ENCODE results near the gene GLYR1.
A peak's percentile ranks its signal among the peaks of the same experiment; 100 is the strongest.

GLYR1 gene

GRCh38 chr16:4806280-4806679 lies 40.8 kb downstream of the GLYR1 start:
- DNase-seq (ENCODE audit: low read depth in 2 of 2): no peak

GRCh38 chr16:4805231-4805630 lies 41.9 kb downstream of the GLYR1 start:
- DNase-seq (ENCODE audit: low read depth in 2 of 2): no peak

- no peak for DNase-seq (ENCODE audit: low read depth in 2 of 2)
These were observed 43.0 kb downstream of the GLYR1 start for GRCh38 chr16:4803898-4804762.

- no peak for DNase-seq (ENCODE audit: low read depth in 2 of 2)
These were observed 43.7 kb downstream of the GLYR1 start for GRCh38 chr16:4803401-4803844.

GRCh38 chr16:4802659-4803287 lies 44.3 kb downstream of the GLYR1 start:
- peak; percentile 71 to 86 for DNase-seq (ENCODE audit: low read depth in 2 of 2)

GRCh38 chr16:4801962-4802658 lies 45.0 kb downstream of the GLYR1 start, which contains the start of gene ROGDI:
ROGDI (minus strand) TSS chr16:4802633; CDS start chr16:4802571, 62 bp downstream.
- peak; percentile 41 to 57 for DNase-seq (ENCODE audit: low read depth in 2 of 2)

- DNase-seq (ENCODE audit: low read depth in 2 of 2): no peak
These were observed 45.8 kb downstream of the GLYR1 start for GRCh38 chr16:4801051-4801961.

GRCh38 chr16:4800290-4801041 lies 46.6 kb downstream of the GLYR1 start:
- no peak for DNase-seq (ENCODE audit: low read depth in 2 of 2)

- no peak for DNase-seq (ENCODE audit: low read depth in 2 of 2)
These were observed 47.8 kb downstream of the GLYR1 start for GRCh38 chr16:4799171-4799855.

GRCh38 chr16:4798456-4798855 lies 48.6 kb downstream of the GLYR1 start:
- DNase-seq (ENCODE audit: low read depth in 2 of 2): no peak

GRCh38 chr16:4797805-4798252 lies 49.3 kb downstream of the GLYR1 start:
- no peak for DNase-seq (ENCODE audit: low read depth in 2 of 2)

GRCh38 chr16:4796982-4797804 lies 49.9 kb downstream of the GLYR1 start:
- DNase-seq (ENCODE audit: low read depth in 2 of 2): no peak

- no peak for DNase-seq (ENCODE audit: low read depth in 2 of 2)
These were observed 51.1 kb downstream of the GLYR1 start for GRCh38 chr16:4795828-4796572.

GRCh38 chr16:4795181-4795827 lies 51.8 kb downstream of the GLYR1 start, which contains the start of gene SMIM22:
SMIM22 (plus strand) TSS chr16:4795369; CDS start chr16:4795735, 366 bp downstream.
- DNase-seq (ENCODE audit: low read depth in 2 of 2): no peak

GRCh38 chr16:4792951-4793513 lies 54.1 kb downstream of the GLYR1 start:
- DNase-seq (ENCODE audit: low read depth in 2 of 2): no peak

- no peak for DNase-seq (ENCODE audit: low read depth in 2 of 2)
These were observed 56.2 kb downstream of the GLYR1 start for GRCh38 chr16:4790871-4791270.

- DNase-seq (ENCODE audit: low read depth in 2 of 2): no peak
These were observed 56.8 kb downstream of the GLYR1 start for GRCh38 chr16:4790261-4790660.
